ENCODE measurements around the gene TLK1. TPM values are rescaled to one million over a fixed set of nuclear protein-coding genes. Genes with fewer than 3 reads are reported as not detected.
"Not testable (repeated sequence)": the region's sequence is repeated elsewhere in the genome, so short reads cannot be mapped to it uniquely, and the experiment has no call there.

Gene TLK1
- total RNA-seq, 1 donor from 2014 or later, result 86.5 TPM

DNA sequence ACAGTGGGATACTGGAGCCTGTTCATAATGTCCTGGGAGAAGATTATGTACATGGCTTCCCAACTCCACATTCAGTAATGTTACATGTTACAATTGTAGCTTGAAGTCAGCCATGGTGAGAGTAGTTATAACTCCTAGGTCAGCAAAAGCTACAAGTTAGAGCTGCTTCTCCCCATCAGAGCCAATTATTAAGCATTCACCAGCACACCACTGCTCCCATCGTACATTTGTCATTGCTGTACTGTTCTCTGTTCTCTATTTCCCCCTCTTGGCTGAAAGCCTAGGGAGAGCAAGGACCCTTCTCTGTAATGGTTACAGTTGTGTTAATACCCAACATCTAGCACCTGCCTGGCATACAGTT lies 5.3 kb upstream of the TLK1 start:
- no peaks in the 10 kb centered on the region for H3K36me3 Mint-ChIP-seq (ENCODE audit: unreplicated experiment)
- H3K4me3 Mint-ChIP-seq (ENCODE audit: unreplicated experiment), result no peak overlapping the region
- H3K27ac Mint-ChIP-seq (ENCODE audit: unreplicated experiment), result no peak overlapping the region
- DNase-seq (ENCODE audit: extremely low spot score, unreplicated experiment), result no peak
- peaks cover 39% of the 10 kb centered on the region for H3K4me1 Mint-ChIP-seq (ENCODE audit: unreplicated experiment)
- no peaks in the 10 kb centered on the region for H3K9me3 Mint-ChIP-seq (ENCODE audit: unreplicated experiment)
- TF ChIP-seq, protein P1, sequence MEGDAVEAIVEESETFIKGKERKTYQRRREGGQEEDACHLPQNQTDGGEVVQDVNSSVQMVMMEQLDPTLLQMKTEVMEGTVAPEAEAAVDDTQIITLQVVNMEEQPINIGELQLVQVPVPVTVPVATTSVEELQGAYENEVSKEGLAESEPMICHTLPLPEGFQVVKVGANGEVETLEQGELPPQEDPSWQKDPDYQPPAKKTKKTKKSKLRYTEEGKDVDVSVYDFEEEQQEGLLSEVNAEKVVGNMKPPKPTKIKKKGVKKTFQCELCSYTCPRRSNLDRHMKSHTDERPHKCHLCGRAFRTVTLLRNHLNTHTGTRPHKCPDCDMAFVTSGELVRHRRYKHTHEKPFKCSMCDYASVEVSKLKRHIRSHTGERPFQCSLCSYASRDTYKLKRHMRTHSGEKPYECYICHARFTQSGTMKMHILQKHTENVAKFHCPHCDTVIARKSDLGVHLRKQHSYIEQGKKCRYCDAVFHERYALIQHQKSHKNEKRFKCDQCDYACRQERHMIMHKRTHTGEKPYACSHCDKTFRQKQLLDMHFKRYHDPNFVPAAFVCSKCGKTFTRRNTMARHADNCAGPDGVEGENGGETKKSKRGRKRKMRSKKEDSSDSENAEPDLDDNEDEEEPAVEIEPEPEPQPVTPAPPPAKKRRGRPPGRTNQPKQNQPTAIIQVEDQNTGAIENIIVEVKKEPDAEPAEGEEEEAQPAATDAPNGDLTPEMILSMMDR (IDR thresholded peaks at IDR 0.05), result no peak
- H3K27me3 Mint-ChIP-seq (ENCODE audit: unreplicated experiment), result no peaks in the 10 kb centered on the region

DNA sequence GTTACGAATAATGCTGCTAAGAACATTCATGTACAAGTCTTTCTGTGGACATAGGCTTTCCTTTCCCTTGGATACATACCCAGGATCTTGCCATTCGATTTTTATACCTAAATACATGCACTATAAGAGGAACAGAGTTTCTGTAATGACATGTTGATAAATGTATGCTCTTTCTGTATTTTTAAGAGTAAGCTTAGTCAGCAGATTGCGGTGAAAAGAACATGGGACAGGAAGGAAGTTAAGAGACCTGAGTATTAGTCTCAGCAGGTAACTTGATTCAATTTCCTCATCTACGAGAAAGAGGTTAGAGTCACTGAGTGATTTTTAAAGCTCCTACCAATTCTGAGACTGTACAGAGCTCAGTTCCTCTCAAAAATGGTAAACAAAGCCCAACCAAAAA lies 2.6 kb upstream of the TLK1 start:
- Mint-ChIP-seq H3K9me3 (ENCODE audit: unreplicated experiment) (no peaks in the 10 kb centered on the region), H3K27ac (ENCODE audit: unreplicated experiment) (no peak overlapping the region), H3K4me1 (ENCODE audit: unreplicated experiment) (peaks cover 28% of the 10 kb centered on the region), H3K27me3 (ENCODE audit: unreplicated experiment) (no peaks in the 10 kb centered on the region), H3K4me3 (ENCODE audit: unreplicated experiment) (no peak overlapping the region), H3K36me3 (ENCODE audit: unreplicated experiment) (no peaks in the 10 kb centered on the region)
- TF ChIP-seq, protein P1 (IDR thresholded peaks at IDR 0.05), result no peak
- no peak for DNase-seq (ENCODE audit: extremely low spot score, unreplicated experiment)

DNA sequence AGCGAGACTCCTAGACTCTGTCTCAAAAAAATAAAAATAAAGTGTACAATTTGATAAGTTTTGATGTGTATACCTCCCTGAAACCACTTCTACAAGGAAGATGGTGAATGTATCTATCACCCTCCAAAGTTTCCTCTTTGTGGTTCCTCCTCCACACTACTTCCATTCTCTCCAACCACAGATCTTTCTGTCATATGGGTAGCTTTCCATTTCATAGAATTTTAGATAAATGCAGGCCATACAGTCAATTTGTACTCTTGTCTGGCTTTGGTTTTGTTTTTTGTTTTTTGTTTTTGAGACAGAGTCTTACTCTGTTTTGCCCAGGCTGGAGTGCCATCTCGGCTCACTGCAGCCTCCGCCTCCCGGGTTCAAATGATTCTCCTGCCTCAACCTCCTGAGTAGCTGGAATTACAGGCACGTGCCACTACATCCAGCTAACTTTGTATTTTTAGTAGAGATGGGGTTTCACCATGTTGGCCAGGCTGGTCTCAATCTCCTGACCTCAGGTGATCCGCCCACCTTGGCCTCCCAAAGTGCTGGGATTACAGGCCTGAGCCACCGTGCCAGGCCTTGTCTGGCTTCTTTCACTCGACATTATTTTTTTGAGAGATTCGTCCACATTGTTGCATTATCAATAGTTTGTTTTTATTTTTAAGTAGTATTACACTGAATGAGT lies 2.0 kb upstream of the TLK1 start:
- H3K27me3 Mint-ChIP-seq (ENCODE audit: unreplicated experiment); H3K9me3 Mint-ChIP-seq (ENCODE audit: unreplicated experiment); H3K27ac Mint-ChIP-seq (ENCODE audit: unreplicated experiment); H3K36me3 Mint-ChIP-seq (ENCODE audit: unreplicated experiment); DNase-seq (ENCODE audit: extremely low spot score, unreplicated experiment): not testable (repeated sequence)
- Mint-ChIP-seq H3K4me3 (ENCODE audit: unreplicated experiment) (peak overlapping the region; percentile 35), H3K4me1 (ENCODE audit: unreplicated experiment) (peaks cover 34% of the 10 kb centered on the region)

DNA sequence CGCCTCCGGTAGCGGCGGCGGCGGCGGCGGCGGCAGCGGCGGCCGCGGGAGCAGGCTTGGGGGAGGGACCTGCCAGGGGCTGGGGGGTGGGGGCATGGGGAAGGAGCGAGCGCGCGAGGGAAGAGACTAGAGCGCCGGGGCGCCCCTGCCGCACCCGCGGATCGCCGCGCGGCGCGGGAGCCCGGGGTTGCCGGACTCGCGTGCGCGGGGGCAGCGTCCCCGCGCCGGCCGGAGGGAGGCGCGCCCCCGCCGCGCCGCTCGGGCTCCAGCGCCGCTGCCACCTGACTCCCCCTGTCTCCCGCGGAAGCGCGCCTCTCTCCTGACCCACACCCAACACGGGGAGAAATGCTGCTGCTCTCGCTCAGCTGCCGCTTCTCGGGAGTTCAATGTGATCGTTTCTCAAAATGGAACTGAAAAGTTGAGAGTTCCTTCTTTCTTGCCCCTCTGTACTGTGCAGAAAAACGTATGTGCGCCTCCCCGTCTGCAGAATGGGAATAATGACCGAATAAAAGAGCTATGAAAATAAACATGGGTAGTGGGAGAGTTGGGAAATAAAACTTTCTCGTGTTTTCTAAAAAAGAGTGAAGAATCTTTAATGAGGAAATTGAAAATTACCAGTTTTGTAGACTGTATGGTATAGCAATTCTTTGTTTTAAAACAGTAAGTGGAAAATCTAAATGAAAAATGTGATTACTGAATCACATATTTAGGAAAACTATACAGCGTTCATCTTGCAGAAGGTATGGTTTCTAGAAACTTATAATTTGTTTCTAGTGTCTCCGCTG lies 455 bp upstream of the TLK1 start:
- Mint-ChIP-seq H3K4me3 (ENCODE audit: unreplicated experiment) (peak overlapping the region; percentile 82), H3K27me3 (ENCODE audit: unreplicated experiment) (no peaks in the 10 kb centered on the region), H3K9me3 (ENCODE audit: unreplicated experiment) (no peaks in the 10 kb centered on the region), H3K27ac (ENCODE audit: unreplicated experiment) (peak overlapping the region; percentile 95), H3K4me1 (ENCODE audit: unreplicated experiment) (peaks cover 41% of the 10 kb centered on the region), H3K36me3 (ENCODE audit: unreplicated experiment) (no peaks in the 10 kb centered on the region)
- TF ChIP-seq, protein P1 (IDR thresholded peaks at IDR 0.05), result no peak
- DNase-seq (ENCODE audit: extremely low spot score, unreplicated experiment), result peak; percentile 90

DNA sequence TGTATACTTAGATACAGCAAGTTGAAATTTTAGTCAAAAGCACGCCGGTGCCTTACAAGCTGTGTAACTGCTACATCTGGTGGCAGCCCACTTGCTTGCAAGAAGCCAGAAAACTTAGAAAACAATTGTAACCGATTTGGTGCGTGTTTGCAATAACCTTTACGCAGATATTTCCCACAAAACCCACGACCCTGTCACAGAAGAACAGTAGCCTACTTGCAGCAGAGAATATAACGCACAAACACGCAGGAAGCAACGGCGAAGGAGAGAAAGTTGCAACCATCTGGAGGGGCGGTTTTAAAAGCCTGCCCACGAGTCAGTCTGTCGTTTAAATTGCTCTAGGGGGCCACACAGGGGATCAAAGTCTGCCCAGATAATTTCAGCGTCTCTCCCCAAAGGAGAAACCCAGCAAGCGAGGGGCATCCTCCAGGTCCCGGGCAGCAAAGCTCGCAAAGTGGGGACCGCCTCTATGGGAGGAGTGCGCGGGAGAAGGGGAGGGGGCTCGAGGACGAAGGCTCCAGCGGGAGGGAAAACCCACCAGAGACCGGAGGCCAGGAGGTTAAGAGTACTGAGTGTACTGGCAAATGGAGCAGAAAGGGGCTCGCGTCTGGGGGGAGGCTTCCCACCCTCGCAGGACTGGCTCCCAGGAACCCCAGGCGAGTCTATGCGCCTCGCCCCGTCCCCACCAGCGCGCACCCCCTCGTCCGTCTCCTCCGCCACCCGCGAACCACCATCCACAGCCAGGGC lies 1.1 kb downstream of the TLK1 start:
- H3K9me3 Mint-ChIP-seq (ENCODE audit: unreplicated experiment), result no peaks in the 10 kb centered on the region
- peak overlapping the region; percentile 78 for H3K27ac Mint-ChIP-seq (ENCODE audit: unreplicated experiment)
- H3K4me3 Mint-ChIP-seq (ENCODE audit: unreplicated experiment), result peak overlapping the region; percentile 86
- no peaks in the 10 kb centered on the region for H3K36me3 Mint-ChIP-seq (ENCODE audit: unreplicated experiment)
- peaks cover 46% of the 10 kb centered on the region for H3K4me1 Mint-ChIP-seq (ENCODE audit: unreplicated experiment)
- no peak for DNase-seq (ENCODE audit: extremely low spot score, unreplicated experiment)
- H3K27me3 Mint-ChIP-seq (ENCODE audit: unreplicated experiment), result no peaks in the 10 kb centered on the region
- TF ChIP-seq, protein P1 (IDR thresholded peaks at IDR 0.05), result peak; percentile 70
